MCF 10A (cell line): ENCODE data around the gene BMP8B. TPM values are rescaled to one million over a fixed set of nuclear protein-coding genes. Genes with fewer than 3 reads are reported as not detected.

ENCODE experiments used
- BruUV-seq: library from RNA; stranded (reverse); fragments of 400-500 nt; replicated peaks from 2 replicates; lab custom pipeline; 2021; lab: Mats Ljungman, UMichigan
- CTCF ChIA-PET: fragments of 300-600 bp; sonication (Branson Sonifier 250); formaldehyde crosslinking; extraction: SDS; loops from one replicate; lab custom pipeline; 2021; ENCODE audit warnings: antibody characterized with exemption, inconsistent platforms; lab: Yijun Ruan, JAX
- POLR2A ChIA-PET: fragments of 300-600, 350-650 bp; sonication (Branson Sonifier 250); formaldehyde crosslinking; extraction: SDS; loops from one replicate; lab custom pipeline; 2020; ENCODE audit warnings: antibody characterized with exemption, inconsistent platforms; lab: Yijun Ruan, JAX
- DNase-seq: peaks from one replicate; pipeline ENCODE4 v3.0.0-alpha.2; 2018; ENCODE audit not compliant: unreplicated experiment
- H3K27ac Mint-ChIP-seq: one replicate; pipeline ENCODE4 v1.8.0; 2022; ENCODE audit warnings: mild to moderate bottlenecking, low read depth, mixed read lengths; ENCODE audit not compliant: unreplicated experiment
- H3K27me3 Mint-ChIP-seq: one replicate; pipeline ENCODE4 v1.8.0; 2022; ENCODE audit warnings: mixed read lengths; ENCODE audit not compliant: insufficient read depth, unreplicated experiment
- H3K36me3 Mint-ChIP-seq: one replicate; pipeline ENCODE4 v1.8.0; 2022; ENCODE audit warnings: mild to moderate bottlenecking, moderate library complexity, mixed read lengths; ENCODE audit not compliant: insufficient read depth, unreplicated experiment
- H3K4me1 Mint-ChIP-seq: one replicate; pipeline ENCODE4 v1.8.0; 2022; ENCODE audit warnings: mixed read lengths; ENCODE audit not compliant: insufficient read depth, unreplicated experiment
- H3K4me3 Mint-ChIP-seq: one replicate; pipeline ENCODE4 v1.8.0; 2022; ENCODE audit warnings: mild to moderate bottlenecking, moderate library complexity, mixed read lengths; ENCODE audit not compliant: unreplicated experiment
- H3K9me3 Mint-ChIP-seq: one replicate; pipeline ENCODE4 v1.8.0; 2022; ENCODE audit warnings: mixed read lengths; ENCODE audit not compliant: unreplicated experiment
- CTCF ChIP-seq: fragments of 200-600 bp; IDR thresholded peaks from one replicate; pipeline ENCODE4 v1.8.0; 2022; ENCODE audit warnings: antibody characterized with exemption, mild to moderate bottlenecking; ENCODE audit not compliant: unreplicated experiment
- intact Hi-C: fragments of 100-400 bp; cut with micrococcal nuclease; formaldehyde crosslinking; loops from 2 replicates; pipeline ENCODE4 v1.14.1; 2022
- total RNA-seq: library from RNA; stranded (reverse); gene quantifications from 2 replicates; pipeline ENCODE4 v1.2.3, GENCODE V29; 2022

Gene BMP8B
- total RNA-seq, 1 experiment from 2014 or later = 0.21 TPM

DNA sequence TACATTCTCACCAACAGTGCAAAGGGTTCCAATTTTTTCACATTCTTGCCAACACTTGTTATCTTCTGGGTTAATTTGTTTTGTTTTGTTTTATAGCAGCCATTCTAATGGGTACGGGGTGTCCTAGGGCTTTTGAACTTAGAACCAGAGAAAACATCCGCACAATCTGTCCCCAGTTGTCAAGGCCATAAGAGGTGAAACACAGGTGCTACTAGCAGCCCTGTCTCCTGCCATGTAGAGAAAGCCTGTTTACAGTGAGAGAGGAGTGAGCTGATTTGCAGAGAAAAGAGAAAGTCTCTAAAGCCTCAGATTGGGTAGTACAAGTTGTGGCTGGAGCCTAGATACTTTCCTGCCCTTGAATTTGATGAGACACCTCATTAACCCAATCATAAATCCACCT is 46.4 kb upstream of the BMP8B start:
- Mint-ChIP-seq H3K4me3 (no peak overlapping the region), H3K36me3 (peaks cover 30% of the 10 kb centered on the region), H3K27ac (no peak overlapping the region), H3K27me3 (peaks cover 9% of the 10 kb centered on the region), H3K4me1 (no peaks in the 10 kb centered on the region), H3K9me3 (no peaks in the 10 kb centered on the region)
- ChIA-PET CTCF (interaction anchor here (0.6 to 1.5 kb wide), 3 partner anchors 18 to 90 kb away, joined by 3 to 5 read pairs (median 4); no protein-coding TSS in a partner anchor), POLR2A (interaction anchor here (1.0 kb wide), 1 partner anchor 16 kb away, joined by 3 read pairs; no protein-coding TSS in a partner anchor)
- no peak for TF ChIP-seq CTCF
- no peak for DNase-seq
- BruUV-seq = no TSS peak
- intact Hi-C loops = no loop called here

DNA sequence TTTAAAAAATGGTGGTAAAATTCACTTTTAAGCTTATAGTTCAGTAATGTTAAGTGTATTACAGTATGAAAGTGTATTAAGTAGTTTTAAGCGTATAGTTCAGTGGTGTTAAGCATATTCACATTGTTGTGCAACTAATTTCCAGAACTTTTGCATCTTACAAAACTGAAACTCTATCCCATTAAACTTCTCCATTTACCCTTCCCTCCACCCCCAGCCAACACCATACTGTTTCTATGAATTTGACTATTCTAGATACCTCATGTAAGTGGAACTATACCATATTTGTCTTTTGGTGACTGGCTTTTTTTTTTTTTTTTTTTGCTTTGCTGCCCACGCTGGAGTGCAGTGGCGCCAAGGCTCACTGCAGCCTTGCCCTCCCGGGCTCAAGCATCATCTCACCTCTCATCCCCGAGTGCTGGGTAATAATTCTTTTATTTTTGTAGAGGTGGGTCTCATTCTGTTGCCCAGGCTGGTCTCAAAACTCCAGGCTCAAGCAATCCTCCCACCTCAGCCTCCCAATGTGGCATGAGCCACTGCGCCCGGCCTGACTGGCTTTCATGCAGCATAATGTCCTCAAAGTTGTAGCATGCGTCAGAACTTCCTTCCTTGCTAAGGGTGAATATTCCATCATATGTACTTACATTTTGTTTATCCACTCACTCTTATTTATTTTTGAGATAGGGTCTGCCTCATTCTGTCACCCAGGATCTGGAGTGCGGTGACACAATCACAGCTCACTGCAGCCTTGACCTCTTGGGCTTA is 45.1 kb upstream of the BMP8B start:
- intact Hi-C loops = no loop called here
- ChIA-PET POLR2A (interaction anchor here (0.8 to 1.3 kb wide), 3 partner anchors 16 to 68 kb away, joined by 3 to 4 read pairs (median 4); partner anchors contain the start of gene MYCL), CTCF (interaction anchor here (1.4 kb wide), 1 partner anchor 68 kb away, joined by 4 read pairs; the partner anchor contains the start of gene MYCL)
- no peak for DNase-seq
- Mint-ChIP-seq H3K9me3 (no peaks in the 10 kb centered on the region), H3K27me3 (peaks cover 14% of the 10 kb centered on the region), H3K36me3 (peaks cover 17% of the 10 kb centered on the region), H3K4me3 (no peak overlapping the region), H3K4me1 (no peaks in the 10 kb centered on the region), H3K27ac (no peak overlapping the region)
- no TSS peak for BruUV-seq
- TF ChIP-seq CTCF = no peak

- DNase-seq = no peak
- no peak overlapping the region for H3K27ac Mint-ChIP-seq
- TF ChIP-seq CTCF = no peak
- BruUV-seq = no TSS peak
- no peak overlapping the region for H3K4me3 Mint-ChIP-seq
- peaks cover 14% of the 10 kb centered on the region for H3K27me3 Mint-ChIP-seq
- peaks cover 14% of the 10 kb centered on the region for H3K36me3 Mint-ChIP-seq
- H3K4me1 Mint-ChIP-seq = no peaks in the 10 kb centered on the region
- H3K9me3 Mint-ChIP-seq = no peaks in the 10 kb centered on the region
- ChIA-PET POLR2A (interaction anchor here (0.6 to 1.3 kb wide), 6 partner anchors 14 to 334 kb away, joined by 3 to 4 read pairs (median 3); partner anchors contain the start of gene MYCL), CTCF (interaction anchor here (0.6 to 1.4 kb wide), 3 partner anchors 13 to 69 kb away, joined by 3 to 4 read pairs (median 3); partner anchors contain the start of gene MYCL)
- intact Hi-C loops = no loop called here
Measured at GRCh38 chr1:39833121-39833520, 44.5 kb upstream of the BMP8B start.

GRCh38 chr1:39832294-39832693 is 43.6 kb upstream of the BMP8B start:
- Mint-ChIP-seq H3K9me3 (no peaks in the 10 kb centered on the region), H3K27ac (no peak overlapping the region), H3K36me3 (peaks cover 7% of the 10 kb centered on the region), H3K4me1 (no peaks in the 10 kb centered on the region), H3K4me3 (no peak overlapping the region), H3K27me3 (peaks cover 14% of the 10 kb centered on the region)
- intact Hi-C loops = no loop called here
- ChIA-PET POLR2A (interaction anchor here (0.9 kb wide), 2 partner anchors 62 to 335 kb away, joined by 3 read pairs; no protein-coding TSS in a partner anchor), CTCF (interaction anchor here (0.6 kb wide), 1 partner anchor 53 kb away, joined by 5 read pairs; no protein-coding TSS in a partner anchor)
- TF ChIP-seq CTCF = no peak
- BruUV-seq = no TSS peak
- no peak for DNase-seq
